CD4-positive, alpha-beta T cell treated with Interferon gamma for 1 hour (primary cell): ENCODE data around the gene RBM4.

ENCODE experiments used
- DNase-seq: peaks from one replicate; pipeline ENCODE4 v3.0.0-alpha.2; 2020

RBM4 gene

GRCh38 chr11:66691311-66691980 is 52.9 kb downstream of the RBM4 start:
- no peak for DNase-seq

- DNase-seq, result no peak
Observed at GRCh38 chr11:66692446-66692845, 53.9 kb downstream of the RBM4 start.

- DNase-seq, result no peak
Observed at GRCh38 chr11:66692871-66693331, 54.4 kb downstream of the RBM4 start.

GRCh38 chr11:66693356-66694055 is 55.0 kb downstream of the RBM4 start:
- DNase-seq, result no peak

- no peak for DNase-seq
Observed at GRCh38 chr11:66694056-66694410, 55.5 kb downstream of the RBM4 start.

- peak; percentile 79 for DNase-seq
Observed at GRCh38 chr11:66694732-66695207, 56.3 kb downstream of the RBM4 start.
